Kidney capillary endothelial cell (primary cell): ENCODE measurements around the gene TMEM238.

Source experiments
- DNase-seq: peaks from one replicate; pipeline ENCODE4 v3.0.0-alpha.2; 2018; ENCODE audit warnings: low spot score

The TMEM238 gene

GRCh38 chr19:55358493-55358892 is 25.6 kb downstream of the TMEM238 start:
- no peak for DNase-seq

- DNase-seq: no peak
These were observed 28.8 kb downstream of the TMEM238 start for GRCh38 chr19:55355213-55355821.

- DNase-seq: no peak
These were observed 29.3 kb downstream of the TMEM238 start, which contains the start of gene COX6B2 for GRCh38 chr19:55354698-55355212. TSS of gene COX6B2 (minus strand) at chr19:55354719. CDS start at chr19:55354521, 198 bp downstream.

- DNase-seq: no peak
These were observed 30.0 kb downstream of the TMEM238 start for GRCh38 chr19:55353803-55354697.

GRCh38 chr19:55353356-55353802 is 30.7 kb downstream of the TMEM238 start:
- no peak for DNase-seq

GRCh38 chr19:55352549-55353145 is 31.4 kb downstream of the TMEM238 start:
- no peak for DNase-seq

GRCh38 chr19:55352040-55352439 is 32.1 kb downstream of the TMEM238 start:
- DNase-seq: no peak

- no peak for DNase-seq
These were observed 33.3 kb downstream of the TMEM238 start for GRCh38 chr19:55350620-55351315.

- no peak for DNase-seq
These were observed 35.6 kb downstream of the TMEM238 start for GRCh38 chr19:55348317-55349034.

- no peak for DNase-seq
These were observed 36.6 kb downstream of the TMEM238 start for GRCh38 chr19:55347442-55348009.

- DNase-seq: no peak
These were observed 37.2 kb downstream of the TMEM238 start for GRCh38 chr19:55346725-55347441.

GRCh38 chr19:55345818-55346724 is 38.0 kb downstream of the TMEM238 start:
- DNase-seq: no peak

- no peak for DNase-seq
These were observed 38.8 kb downstream of the TMEM238 start for GRCh38 chr19:55345101-55345817.

GRCh38 chr19:55344444-55344843 is 39.6 kb downstream of the TMEM238 start:
- DNase-seq: no peak

GRCh38 chr19:55341595-55342531 is 42.2 kb downstream of the TMEM238 start:
- no peak for DNase-seq

- no peak for DNase-seq
These were observed 42.9 kb downstream of the TMEM238 start for GRCh38 chr19:55341171-55341588.

GRCh38 chr19:55340784-55341147 is 43.3 kb downstream of the TMEM238 start:
- no peak for DNase-seq
